GM19035 (cell line): ENCODE data around the gene TRPV5.

Experiments
- ATAC-seq: cut with Tn5 transposase; IDR thresholded peaks from one replicate; pipeline ENCODE4 v1.9.1; 2021; ENCODE audit not compliant: unreplicated experiment

The TRPV5 gene

GRCh38 chr7:142941541-142941940 is 8.0 kb upstream of the TRPV5 start:
- no peak for ATAC-seq

- no peak for ATAC-seq
These were observed 7.5 kb upstream of the TRPV5 start for GRCh38 chr7:142940966-142941535.

- no peak for ATAC-seq
These were observed 5.8 kb upstream of the TRPV5 start, which contains the start of gene LLCFC1 for GRCh38 chr7:142939226-142939910. LLCFC1 (plus strand) TSS chr7:142939484; CDS start chr7:142939622, 138 bp downstream.

- ATAC-seq, result no peak
These were observed 5.1 kb upstream of the TRPV5 start for GRCh38 chr7:142938611-142939010.

GRCh38 chr7:142935941-142936565 is 2.5 kb upstream of the TRPV5 start:
- ATAC-seq, result no peak

- no peak for ATAC-seq
These were observed 510 bp upstream of the TRPV5 start for GRCh38 chr7:142934056-142934455.

GRCh38 chr7:142933092-142933475 is 462 bp downstream of the TRPV5 start:
- ATAC-seq, result no peak

- no peak for ATAC-seq
These were observed 1.0 kb downstream of the TRPV5 start for GRCh38 chr7:142932386-142933091.

GRCh38 chr7:142930126-142930730 is 3.3 kb downstream of the TRPV5 start:
- ATAC-seq, result no peak

- no peak for ATAC-seq
These were observed 5.6 kb downstream of the TRPV5 start for GRCh38 chr7:142927949-142928348.

GRCh38 chr7:142927085-142927745 is 6.3 kb downstream of the TRPV5 start:
- no peak for ATAC-seq

GRCh38 chr7:142925413-142925812 is 8.1 kb downstream of the TRPV5 start:
- ATAC-seq, result no peak

- no peak for ATAC-seq
These were observed 10.2 kb downstream of the TRPV5 start for GRCh38 chr7:142923391-142923790.

- no peak for ATAC-seq
These were observed 13.9 kb downstream of the TRPV5 start for GRCh38 chr7:142919656-142920055.

GRCh38 chr7:142918901-142919300 is 14.6 kb downstream of the TRPV5 start:
- ATAC-seq, result no peak

GRCh38 chr7:142917447-142917846 is 16.1 kb downstream of the TRPV5 start:
- ATAC-seq, result no peak

GRCh38 chr7:142916508-142916907 is 17.0 kb downstream of the TRPV5 start:
- no peak for ATAC-seq

- ATAC-seq, result no peak
These were observed 18.2 kb downstream of the TRPV5 start for GRCh38 chr7:142915315-142915714.

GRCh38 chr7:142914121-142914520 is 19.4 kb downstream of the TRPV5 start:
- no peak for ATAC-seq

GRCh38 chr7:142913566-142913965 is 20.0 kb downstream of the TRPV5 start:
- ATAC-seq, result no peak

GRCh38 chr7:142913051-142913450 is 20.5 kb downstream of the TRPV5 start:
- no peak for ATAC-seq
